GM21529 (cell line): Measurements from ENCODE around the gene SMG6.

Source experiments
- ATAC-seq: cut with Tn5 transposase; IDR thresholded peaks from one replicate; pipeline ENCODE4 v1.9.1; 2021; ENCODE audit not compliant: unreplicated experiment

The SMG6 gene

GRCh38 chr17:2084036-2084765 is 219.4 kb downstream of the SMG6 start:
- no peak for ATAC-seq

GRCh38 chr17:2083613-2084035 is 220.0 kb downstream of the SMG6 start:
- peak; percentile 46 for ATAC-seq

GRCh38 chr17:2082003-2082781 is 221.4 kb downstream of the SMG6 start:
- ATAC-seq = no peak

GRCh38 chr17:2081564-2081963 is 222.0 kb downstream of the SMG6 start:
- no peak for ATAC-seq

GRCh38 chr17:2077040-2077439 is 226.5 kb downstream of the SMG6 start:
- no peak for ATAC-seq

- ATAC-seq = no peak
These were observed 227.2 kb downstream of the SMG6 start for GRCh38 chr17:2076087-2076984.

GRCh38 chr17:2075336-2076086 is 228.1 kb downstream of the SMG6 start:
- no peak for ATAC-seq

GRCh38 chr17:2074919-2075318 is 228.7 kb downstream of the SMG6 start:
- ATAC-seq = no peak

- ATAC-seq = no peak
These were observed 231.9 kb downstream of the SMG6 start for GRCh38 chr17:2071455-2072281.

GRCh38 chr17:2071024-2071385 is 232.6 kb downstream of the SMG6 start:
- no peak for ATAC-seq

- ATAC-seq = peak; percentile 78
These were observed 233.2 kb downstream of the SMG6 start for GRCh38 chr17:2070241-2071023.

GRCh38 chr17:2068519-2069051 is 235.0 kb downstream of the SMG6 start:
- ATAC-seq = no peak

- ATAC-seq = no peak
These were observed 235.5 kb downstream of the SMG6 start for GRCh38 chr17:2068031-2068518.

GRCh38 chr17:2067608-2068024 is 236.0 kb downstream of the SMG6 start:
- ATAC-seq = no peak

- no peak for ATAC-seq
These were observed 236.5 kb downstream of the SMG6 start for GRCh38 chr17:2067048-2067561.

- ATAC-seq = no peak
These were observed 237.6 kb downstream of the SMG6 start for GRCh38 chr17:2065949-2066400.

- no peak for ATAC-seq
These were observed 238.4 kb downstream of the SMG6 start for GRCh38 chr17:2064980-2065785.
